Amniotic epithelial cell (primary cell): Measurements from ENCODE around the gene GCSAM.

ENCODE experiments used
- DNase-seq: peaks from one replicate; pipeline ENCODE4 v3.0.0-alpha.2; 2010; ENCODE audit warnings: low read depth

The GCSAM gene

GRCh38 chr3:112129925-112130637 lies 3.0 kb downstream of the GCSAM start:
- no peak for DNase-seq

- DNase-seq = peak; percentile 75
These were observed 4.0 kb downstream of the GCSAM start for GRCh38 chr3:112128843-112129727.

GRCh38 chr3:112127522-112128494 lies 5.2 kb downstream of the GCSAM start:
- DNase-seq = no peak

GRCh38 chr3:112126511-112126911 lies 6.5 kb downstream of the GCSAM start:
- DNase-seq = no peak

- DNase-seq = no peak
These were observed 8.0 kb downstream of the GCSAM start for GRCh38 chr3:112124907-112125607.

- DNase-seq = no peak
These were observed 9.5 kb downstream of the GCSAM start for GRCh38 chr3:112123548-112123947.

- DNase-seq = no peak
These were observed 10.2 kb downstream of the GCSAM start for GRCh38 chr3:112122870-112123269.

GRCh38 chr3:112121577-112122547 lies 11.2 kb downstream of the GCSAM start:
- no peak for DNase-seq

GRCh38 chr3:112119962-112120836 lies 12.8 kb downstream of the GCSAM start:
- no peak for DNase-seq

- no peak for DNase-seq
These were observed 15.0 kb downstream of the GCSAM start for GRCh38 chr3:112117841-112118571.

GRCh38 chr3:112117415-112117814 lies 15.6 kb downstream of the GCSAM start:
- no peak for DNase-seq

- no peak for DNase-seq
These were observed 16.3 kb downstream of the GCSAM start for GRCh38 chr3:112116748-112117186.

- no peak for DNase-seq
These were observed 17.2 kb downstream of the GCSAM start for GRCh38 chr3:112115806-112116383.

- peak; percentile 44 for DNase-seq
These were observed 17.8 kb downstream of the GCSAM start for GRCh38 chr3:112115161-112115739.

- DNase-seq = no peak
These were observed 18.4 kb downstream of the GCSAM start for GRCh38 chr3:112114576-112115160.

GRCh38 chr3:112111785-112112402 lies 21.2 kb downstream of the GCSAM start:
- peak; percentile 73 for DNase-seq

GRCh38 chr3:112109322-112109721 lies 23.7 kb downstream of the GCSAM start:
- DNase-seq = peak; percentile 32
